GM12878 (cell line): ENCODE results near the gene TMEM18.

Source experiments
- ETV6 ChIP-seq, 2 experiments: fragments of 450-650 bp in 1 of 2; IDR thresholded peaks in 1 of 2; conservative IDR thresholded peaks in 1 of 2; 2 replicates each; pipeline ENCODE4 v1.6.1; 2014; ENCODE audit warnings: antibody characterized with exemption in 1 of 2, borderline replicate concordance in 1 of 2, low read depth in 1 of 2, mild to moderate bottlenecking in 1 of 2, moderate library complexity in 1 of 2
- GABPA ChIP-seq: IDR thresholded peaks from 2 replicates; pipeline ENCODE4 v1.6.1; 2014; ENCODE audit warnings: antibody characterized with exemption, low read depth, mild to moderate bottlenecking, inconsistent platforms
- SPI1 ChIP-seq: IDR thresholded peaks from 2 replicates; pipeline ENCODE4 v1.6.1; 2011; ENCODE audit warnings: low read depth, mild to moderate bottlenecking, low read length, moderate library complexity, borderline replicate concordance; ENCODE audit not compliant: insufficient read depth
- TCF7 ChIP-seq: IDR thresholded peaks from 2 replicates; pipeline ENCODE4 v1.6.1; 2014; ENCODE audit warnings: antibody characterized with exemption, borderline replicate concordance
- TF ChIP-seq, protein P1 (sequence below), 3 experiments: IDR thresholded peaks in 2 of 3; conservative IDR thresholded peaks in 1 of 3; 2 replicates each; pipeline ENCODE4 v1.5.1; 2011; ENCODE audit warnings: low read depth in 3 of 3, low read length in 3 of 3, mild to moderate bottlenecking in 3 of 3, control low read depth in 2 of 3, moderate library complexity in 2 of 3, inconsistent platforms in 1 of 3, mixed read lengths in 1 of 3; ENCODE audit not compliant: control insufficient read depth in 2 of 3, insufficient read depth in 1 of 3; ENCODE audit errors: extremely low read depth in 1 of 3

GRCh38 chr2:624551-625347 lies 52.5 kb downstream of the TMEM18 start:
- TF ChIP-seq SPI1 = no peak
- TF ChIP-seq GABPA = no peak
- TF ChIP-seq, protein P1, sequence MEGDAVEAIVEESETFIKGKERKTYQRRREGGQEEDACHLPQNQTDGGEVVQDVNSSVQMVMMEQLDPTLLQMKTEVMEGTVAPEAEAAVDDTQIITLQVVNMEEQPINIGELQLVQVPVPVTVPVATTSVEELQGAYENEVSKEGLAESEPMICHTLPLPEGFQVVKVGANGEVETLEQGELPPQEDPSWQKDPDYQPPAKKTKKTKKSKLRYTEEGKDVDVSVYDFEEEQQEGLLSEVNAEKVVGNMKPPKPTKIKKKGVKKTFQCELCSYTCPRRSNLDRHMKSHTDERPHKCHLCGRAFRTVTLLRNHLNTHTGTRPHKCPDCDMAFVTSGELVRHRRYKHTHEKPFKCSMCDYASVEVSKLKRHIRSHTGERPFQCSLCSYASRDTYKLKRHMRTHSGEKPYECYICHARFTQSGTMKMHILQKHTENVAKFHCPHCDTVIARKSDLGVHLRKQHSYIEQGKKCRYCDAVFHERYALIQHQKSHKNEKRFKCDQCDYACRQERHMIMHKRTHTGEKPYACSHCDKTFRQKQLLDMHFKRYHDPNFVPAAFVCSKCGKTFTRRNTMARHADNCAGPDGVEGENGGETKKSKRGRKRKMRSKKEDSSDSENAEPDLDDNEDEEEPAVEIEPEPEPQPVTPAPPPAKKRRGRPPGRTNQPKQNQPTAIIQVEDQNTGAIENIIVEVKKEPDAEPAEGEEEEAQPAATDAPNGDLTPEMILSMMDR (IDR thresholded peaks at IDR 0.05 in 2 of 3, conservative IDR thresholded peaks at IDR 0.05 in 1 of 3; ENCODE audit: control insufficient read depth in 2 of 3, extremely low read depth in 1 of 3, insufficient read depth in 1 of 3, low read depth in 3 of 3, low read length in 3 of 3) = no peak
- no peak for TF ChIP-seq ETV6 (conservative IDR thresholded peaks at IDR 0.05 in 1 of 2, IDR thresholded peaks at IDR 0.05 in 1 of 2; ENCODE audit: borderline replicate concordance in 1 of 2, low read depth in 1 of 2)
- TF ChIP-seq TCF7 = no peak
